ENCODE measurements around the gene LAMTOR3.

GRCh38 chr4:99876946-99877345 lies 17.3 kb downstream of the LAMTOR3 start:
- TF ChIP-seq, protein P1, sequence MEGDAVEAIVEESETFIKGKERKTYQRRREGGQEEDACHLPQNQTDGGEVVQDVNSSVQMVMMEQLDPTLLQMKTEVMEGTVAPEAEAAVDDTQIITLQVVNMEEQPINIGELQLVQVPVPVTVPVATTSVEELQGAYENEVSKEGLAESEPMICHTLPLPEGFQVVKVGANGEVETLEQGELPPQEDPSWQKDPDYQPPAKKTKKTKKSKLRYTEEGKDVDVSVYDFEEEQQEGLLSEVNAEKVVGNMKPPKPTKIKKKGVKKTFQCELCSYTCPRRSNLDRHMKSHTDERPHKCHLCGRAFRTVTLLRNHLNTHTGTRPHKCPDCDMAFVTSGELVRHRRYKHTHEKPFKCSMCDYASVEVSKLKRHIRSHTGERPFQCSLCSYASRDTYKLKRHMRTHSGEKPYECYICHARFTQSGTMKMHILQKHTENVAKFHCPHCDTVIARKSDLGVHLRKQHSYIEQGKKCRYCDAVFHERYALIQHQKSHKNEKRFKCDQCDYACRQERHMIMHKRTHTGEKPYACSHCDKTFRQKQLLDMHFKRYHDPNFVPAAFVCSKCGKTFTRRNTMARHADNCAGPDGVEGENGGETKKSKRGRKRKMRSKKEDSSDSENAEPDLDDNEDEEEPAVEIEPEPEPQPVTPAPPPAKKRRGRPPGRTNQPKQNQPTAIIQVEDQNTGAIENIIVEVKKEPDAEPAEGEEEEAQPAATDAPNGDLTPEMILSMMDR (IDR thresholded peaks at IDR 0.05) = no peak
- no peak for TF ChIP-seq POLR2A (IDR thresholded peaks at IDR 0.05; ENCODE audit: low read depth)

Measured in esophagus muscularis mucosa (tissue), 3 donors.